ENCODE data around the gene ALK. TPM values are rescaled to one million over a fixed set of nuclear protein-coding genes. Genes with fewer than 3 reads are reported as not detected.

The ALK gene
- total and polyA plus RNA-seq, 10 of the 15 experiments (the other 5 are each of a cell fraction or from before 2014, with no cell fraction given), result 0.11 TPM; not detected in 9

DNA sequence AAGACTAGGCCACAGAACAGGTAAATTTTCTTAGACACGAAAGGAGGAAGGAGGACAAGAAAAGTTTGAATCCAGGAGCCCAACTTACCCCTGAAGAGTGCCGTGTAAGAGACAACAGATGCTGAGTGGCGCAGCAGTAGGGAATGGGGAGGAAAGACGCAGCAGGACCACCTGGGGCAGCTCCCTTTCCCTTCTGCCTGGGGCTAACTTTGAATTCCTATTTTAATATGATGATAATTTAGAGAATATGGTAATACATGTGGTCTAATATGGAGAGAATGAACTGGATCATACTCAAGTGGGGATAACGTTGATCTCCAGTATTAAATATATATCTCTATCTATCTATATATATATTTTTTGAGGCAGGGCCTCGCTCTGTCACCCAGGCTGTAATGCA lies 736.9 kb downstream of the ALK start:
- CTCF ChIA-PET, result no interaction called here
- ATAC-seq, result no peak
- in situ Hi-C loops (cut with MboI), result no loop called here

DNA sequence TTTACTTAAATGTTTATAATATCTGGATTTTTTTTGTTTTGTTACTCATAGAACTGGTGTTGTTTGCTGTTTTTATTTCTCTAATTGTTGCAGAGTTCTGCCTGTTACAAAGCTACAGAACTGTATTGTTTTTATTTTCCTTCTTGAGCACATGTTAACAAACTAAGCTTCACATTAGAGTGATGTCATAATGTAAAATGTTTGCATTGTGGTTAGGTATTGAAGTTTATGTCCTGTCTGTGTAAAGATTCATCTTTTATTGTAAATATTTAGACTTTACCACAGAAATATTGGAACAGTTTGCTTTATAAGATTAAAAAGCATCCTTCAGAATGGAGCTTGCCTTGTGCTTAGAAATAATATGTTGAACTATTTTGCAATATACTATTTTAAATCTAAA lies 738.5 kb downstream of the ALK start:
- CTCF ChIA-PET, result interaction anchor here (0.8 to 0.9 kb wide), 2 partner anchors 224 to 362 kb away, joined by 3 to 4 read pairs; no protein-coding TSS in a partner anchor

More for the DNA sequence above, 736.9 kb downstream of the ALK start:
- Histone ChIP-seq H3K4me2 (ENCODE audit: control insufficient read depth, insufficient read depth) (no peak overlapping the region), H4K20me1 (ENCODE audit: control insufficient read depth, insufficient read depth) (no peaks in the 10 kb centered on the region), H3K9ac (ENCODE audit: control insufficient read depth, insufficient read depth, low read length) (no peak overlapping the region), H3K9me3 (replicated peaks; ENCODE audit: control insufficient read depth, insufficient read depth, low read length) (peaks cover 3% of the 10 kb centered on the region; the same call in 2 of the 3 replicates), H3K27me3 (replicated peaks in 1 of 2; ENCODE audit: control insufficient read depth in 2 of 2, insufficient read depth in 2 of 2, low read length in 1 of 2) (no peaks in the 10 kb centered on the region), H3K27ac (ENCODE audit: control insufficient read depth, insufficient read depth) (no peak overlapping the region), H3K4me1 (ENCODE audit: control insufficient read depth, insufficient read depth, low read length) (no peaks in the 10 kb centered on the region; the same call in 1 of the 2 replicates), H2AFZ (ENCODE audit: control insufficient read depth, low read depth, low read length) (no peak overlapping the region), H3K4me3 (no peak overlapping the region), H3K79me2 (ENCODE audit: control insufficient read depth, insufficient read depth, low read length) (no peaks in the 10 kb centered on the region), H3K36me3 (ENCODE audit: control insufficient read depth in 2 of 2, insufficient read depth in 2 of 2, low read length in 1 of 2) (peaks cover 2 to 10% of the 10 kb centered on the region in 2 experiments; a peak in 2 of 4 replicates)
- 93% methylated on average over 6 of the region's 6 CpGs for WGBS (ENCODE audit: insufficient coverage, insufficient replicate concordance, low lambda C conversion rate, missing lambda C conversion rate)
- no peak for DNase-seq (ENCODE audit: low read depth, low spot score)
- TF ChIP-seq RUNX3 (IDR thresholded peaks at IDR 0.05; ENCODE audit: low read length) (no peak), TBL1XR1 (IDR thresholded peaks at IDR 0.05; ENCODE audit: low read depth, low read length) (no peak), ASH2L (IDR thresholded peaks at IDR 0.05; ENCODE audit: borderline replicate concordance, low read depth) (no peak), MTA2 (IDR thresholded peaks at IDR 0.05; ENCODE audit: low read depth) (no peak), MEF2B (IDR thresholded peaks at IDR 0.05; ENCODE audit: partially characterized antibody, poor library complexity, severe bottlenecking) (no peak), WRNIP1 (IDR thresholded peaks at IDR 0.05; ENCODE audit: borderline replicate concordance, low read depth, low read length) (no peak), YBX1 (IDR thresholded peaks at IDR 0.05) (no peak), BMI1 (IDR thresholded peaks at IDR 0.05; ENCODE audit: borderline replicate concordance) (no peak), ZNF207 (IDR thresholded peaks at IDR 0.05; ENCODE audit: borderline replicate concordance) (no peak), RELA (IDR thresholded peaks at IDR 0.05; ENCODE audit: borderline replicate concordance, partially characterized antibody) (no peak), EGR1 (IDR thresholded peaks at IDR 0.05; ENCODE audit: borderline replicate concordance in 1 of 2, low read depth in 2 of 2, low read length in 2 of 2) (no peak)
- ChIA-PET RAD21 (ENCODE audit: unreplicated experiment) (no interaction called here), POLR2A (no interaction called here), SMC1A (ENCODE audit: uncharacterized antibody, unreplicated experiment) (interaction anchor here (0.8 to 1.3 kb wide), 2 partner anchors 8 to 20 kb away, joined by 3 read pairs; no protein-coding TSS in a partner anchor)
- no TSS peak for BruUV-seq (replicated peaks)
- intact Hi-C loops (cut with micrococcal nuclease; ENCODE audit: unreplicated experiment), result no loop called here
- FAIRE-seq, result no peak

More for the DNA sequence above, 738.5 kb downstream of the ALK start:
- Histone ChIP-seq H3K27me3 (replicated peaks in 1 of 2; ENCODE audit: control insufficient read depth in 2 of 2, insufficient read depth in 2 of 2, low read length in 1 of 2) (no peaks in the 10 kb centered on the region), H3K9me3 (replicated peaks; ENCODE audit: control insufficient read depth, insufficient read depth, low read length) (peaks cover 3% of the 10 kb centered on the region; the same call in 2 of the 3 replicates), H3K27ac (ENCODE audit: control insufficient read depth, insufficient read depth) (no peak overlapping the region), H3K4me2 (ENCODE audit: control insufficient read depth, insufficient read depth) (no peak overlapping the region), H4K20me1 (ENCODE audit: control insufficient read depth, insufficient read depth) (no peaks in the 10 kb centered on the region), H2AFZ (ENCODE audit: control insufficient read depth, low read depth, low read length) (no peak overlapping the region), H3K4me3 (no peak overlapping the region), H3K4me1 (ENCODE audit: control insufficient read depth, insufficient read depth, low read length) (no peaks in the 10 kb centered on the region), H3K36me3 (ENCODE audit: control insufficient read depth in 2 of 2, insufficient read depth in 2 of 2, low read length in 1 of 2) (peaks cover 2 to 10% of the 10 kb centered on the region in 2 experiments; a peak in 2 of 4 replicates), H3K9ac (ENCODE audit: control insufficient read depth, insufficient read depth, low read length) (no peak overlapping the region), H3K79me2 (ENCODE audit: control insufficient read depth, insufficient read depth, low read length) (no peaks in the 10 kb centered on the region)
- ChIA-PET SMC1A (ENCODE audit: uncharacterized antibody, unreplicated experiment) (interaction anchor here (1.2 to 1.4 kb wide), 2 partner anchors 9 to 116 kb away, joined by 3 read pairs; no protein-coding TSS in a partner anchor), POLR2A (no interaction called here), RAD21 (ENCODE audit: unreplicated experiment) (no interaction called here)
- intact Hi-C loops (cut with micrococcal nuclease; ENCODE audit: unreplicated experiment), result no loop called here
- no peak for TF ChIP-seq RUNX3 (IDR thresholded peaks at IDR 0.05; ENCODE audit: low read length)
- TF ChIP-seq TAF1 (IDR thresholded peaks at IDR 0.05; ENCODE audit: borderline replicate concordance, low read depth, low read length), result no peak
- TF ChIP-seq IRF5 (IDR thresholded peaks at IDR 0.05; ENCODE audit: borderline replicate concordance), result no peak
- TF ChIP-seq FOXM1 (IDR thresholded peaks at IDR 0.05; ENCODE audit: low read depth, low read length), result no peak
- no peak for TF ChIP-seq STAT1 (conservative IDR thresholded peaks at IDR 0.05)
- TF ChIP-seq, protein P1, sequence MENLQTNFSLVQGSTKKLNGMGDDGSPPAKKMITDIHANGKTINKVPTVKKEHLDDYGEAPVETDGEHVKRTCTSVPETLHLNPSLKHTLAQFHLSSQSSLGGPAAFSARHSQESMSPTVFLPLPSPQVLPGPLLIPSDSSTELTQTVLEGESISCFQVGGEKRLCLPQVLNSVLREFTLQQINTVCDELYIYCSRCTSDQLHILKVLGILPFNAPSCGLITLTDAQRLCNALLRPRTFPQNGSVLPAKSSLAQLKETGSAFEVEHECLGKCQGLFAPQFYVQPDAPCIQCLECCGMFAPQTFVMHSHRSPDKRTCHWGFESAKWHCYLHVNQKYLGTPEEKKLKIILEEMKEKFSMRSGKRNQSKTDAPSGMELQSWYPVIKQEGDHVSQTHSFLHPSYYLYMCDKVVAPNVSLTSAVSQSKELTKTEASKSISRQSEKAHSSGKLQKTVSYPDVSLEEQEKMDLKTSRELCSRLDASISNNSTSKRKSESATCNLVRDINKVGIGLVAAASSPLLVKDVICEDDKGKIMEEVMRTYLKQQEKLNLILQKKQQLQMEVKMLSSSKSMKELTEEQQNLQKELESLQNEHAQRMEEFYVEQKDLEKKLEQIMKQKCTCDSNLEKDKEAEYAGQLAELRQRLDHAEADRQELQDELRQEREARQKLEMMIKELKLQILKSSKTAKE (IDR thresholded peaks at IDR 0.05; ENCODE audit: low read depth, poor library complexity, severe bottlenecking), result no peak
- TF ChIP-seq CBFB (IDR thresholded peaks at IDR 0.05; ENCODE audit: low read depth), result no peak
- no peak for TF ChIP-seq BACH1 (IDR thresholded peaks at IDR 0.05; ENCODE audit: borderline replicate concordance)
- no peak for TF ChIP-seq POLR2A (IDR thresholded peaks at IDR 0.05; ENCODE audit: low read depth, low read length)
- no peak for DNase-seq (ENCODE audit: low read depth, low spot score)
- no peak for FAIRE-seq
- in situ Hi-C loops (cut with MboI), result no loop called here
- no TSS peak for BruUV-seq (replicated peaks)
- no peak for ATAC-seq

Data from GM12878 (cell line).